Keratinocyte (primary cell): ENCODE results near the gene SCFD2. TPM values are rescaled to one million over a fixed set of nuclear protein-coding genes. Genes with fewer than 3 reads are reported as not detected.

Experiments used
- DNase-seq: peaks from one replicate; pipeline ENCODE4 v3.0.0-alpha.2; 2011; ENCODE audit warnings: low read depth, missing footprints, low spot score
- FAIRE-seq: peaks from 2 replicates; lab custom pipeline; 2011; peaks lifted over from hg19 to GRCh38; lab: Jason Lieb, UNC
- H2AFZ ChIP-seq: 2 replicates; pipeline ENCODE4 v1.6.0; 2012; ENCODE audit warnings: low read length, control low read depth, inconsistent platforms; ENCODE audit not compliant: control insufficient read depth
- H3K27ac ChIP-seq: 2 replicates; pipeline ENCODE4 v1.5.1; 2011; ENCODE audit warnings: low read length; ENCODE audit not compliant: control insufficient read depth, insufficient read depth
- H3K27me3 ChIP-seq: 3 replicates; pipeline ENCODE4 v1.6.0; 2011; ENCODE audit warnings: low read length; ENCODE audit not compliant: control insufficient read depth, insufficient read depth; ENCODE audit errors: extremely low read depth
- H3K36me3 ChIP-seq, 2 experiments: 2 replicates in 1 of 2; 3 replicates in 1 of 2; pipeline ENCODE4 v1.5.1; 2011; ENCODE audit warnings: low read length in 2 of 2, mild to moderate bottlenecking in 1 of 2; ENCODE audit not compliant: control insufficient read depth in 2 of 2, insufficient read depth in 2 of 2; ENCODE audit errors: extremely low read depth in 1 of 2
- H3K4me1 ChIP-seq: 3 replicates; pipeline ENCODE4 v1.5.1; 2011; ENCODE audit warnings: low read length; ENCODE audit not compliant: control insufficient read depth, insufficient read depth; ENCODE audit errors: extremely low read depth
- H3K4me2 ChIP-seq: 3 replicates; pipeline ENCODE4 v1.6.0; 2011; ENCODE audit warnings: low read depth, low read length; ENCODE audit not compliant: control insufficient read depth, insufficient read depth; ENCODE audit errors: extremely low read depth
- H3K4me3 ChIP-seq, 3 experiments: fragments of 200-600 bp in 1 of 3; sonication (generic) in 1 of 3; 2 replicates in 2 of 3; 3 replicates in 1 of 3; pipeline ENCODE4 v1.5.1; 2011 to 2016; ENCODE audit warnings: low read length in 3 of 3, mild to moderate bottlenecking in 3 of 3, control low read depth in 2 of 3, inconsistent platforms in 1 of 3, low read depth in 1 of 3, mixed read lengths in 1 of 3, mixed run types in 1 of 3, moderate library complexity in 1 of 3; ENCODE audit not compliant: control insufficient read depth in 2 of 3, insufficient read depth in 2 of 3; ENCODE audit errors: extremely low read depth in 1 of 3
- H3K79me2 ChIP-seq: 2 replicates; pipeline ENCODE4 v1.6.0; 2012; ENCODE audit warnings: low read length; ENCODE audit not compliant: control insufficient read depth, insufficient read depth
- H3K9ac ChIP-seq: 3 replicates; pipeline ENCODE4 v1.6.0; 2011; ENCODE audit warnings: low read length; ENCODE audit not compliant: control insufficient read depth, insufficient read depth; ENCODE audit errors: extremely low read depth
- H3K9me1 ChIP-seq: 3 replicates; pipeline ENCODE4 v1.6.0; 2011; ENCODE audit warnings: low read length; ENCODE audit not compliant: control insufficient read depth, insufficient read depth; ENCODE audit errors: extremely low read depth
- H3K9me3 ChIP-seq: 2 replicates; pipeline ENCODE4 v1.5.1; 2012; ENCODE audit warnings: low read depth, low read length; ENCODE audit not compliant: control insufficient read depth
- H4K20me1 ChIP-seq: 3 replicates; pipeline ENCODE4 v1.6.0; 2011; ENCODE audit warnings: low read length; ENCODE audit not compliant: control insufficient read depth, insufficient read depth; ENCODE audit errors: extremely low read depth
- EZH2 ChIP-seq: IDR thresholded peaks from one replicate; pipeline ENCODE4 v1.6.1; 2012; ENCODE audit warnings: inconsistent platforms, mild to moderate bottlenecking, low read length, moderate library complexity
- dilution Hi-C: fragments of 300-500 bp; cut with MboI; formaldehyde crosslinking; loops from one replicate; pipeline ENCODE4 v1.7.0; 2020; ENCODE audit warnings: low sequenced_read_pairs; ENCODE audit not compliant: extremely low pct_ligation_motif_present
- polyA plus RNA-seq, 5 experiments: library from polyadenylated mRNA; depleted of rRNA in 3 of 5; stranded (reverse) in 3 of 5; stranded (forward) in 1 of 5; unstranded in 1 of 5; fragments of >200 nt; gene quantifications; 1 replicate in 1 of 5; 2 replicates in 3 of 5; 3 replicates in 1 of 5; pipeline versions ENCODE4 v1.2.1 to v1.2.3, GENCODE V29; 2011 to 2012; ENCODE audit warnings: missing spikeins in 2 of 5, low read depth in 1 of 5, low replicate concordance in 1 of 5
- TF ChIP-seq, protein P1 (sequence below), 3 experiments: IDR thresholded peaks in 1 of 3; conservative IDR thresholded peaks in 1 of 3; optimal IDR thresholded peaks in 1 of 3; 2 replicates in 2 of 3; 3 replicates in 1 of 3; pipeline versions ENCODE3 to v1.5.1; 2011; ENCODE audit warnings: low read length in 3 of 3, mild to moderate bottlenecking in 3 of 3, moderate library complexity in 2 of 3, control low read depth in 1 of 3, inconsistent platforms in 1 of 3; ENCODE audit not compliant: insufficient read depth in 2 of 3; ENCODE audit errors: extremely low read depth in 1 of 3

SCFD2 gene
- polyA plus RNA-seq, 1 donor (not counting 4 experiments of a cell fraction or from before 2014, with no cell fraction given): 13.9 TPM

DNA sequence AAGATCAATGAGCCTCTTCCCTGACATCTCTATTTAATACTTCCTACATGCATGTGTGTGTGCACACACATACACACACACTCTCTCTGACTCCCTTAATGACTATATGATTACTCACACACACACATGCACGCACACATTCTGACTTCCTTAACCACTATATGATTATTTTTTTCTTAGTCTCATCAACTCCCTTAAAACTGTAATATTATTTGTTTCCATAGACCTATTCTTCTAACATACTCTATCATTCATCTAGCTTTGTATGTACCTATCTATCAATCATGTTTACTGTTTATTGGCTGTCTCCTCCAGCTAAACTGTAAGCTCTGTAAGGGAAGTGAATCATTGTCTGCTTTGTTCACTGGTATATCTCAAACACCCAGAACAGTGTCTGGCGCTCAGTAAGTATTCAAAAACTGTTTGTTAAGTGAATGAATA lies 267.2 kb downstream of the SCFD2 start:
- Histone ChIP-seq H3K9ac (no peak overlapping the region), H3K4me1 (peaks cover 31% of the 10 kb centered on the region), H4K20me1 (no peaks in the 10 kb centered on the region), H3K79me2 (no peaks in the 10 kb centered on the region), H3K27ac (peak overlapping the region; percentile 61), H3K27me3 (no peaks in the 10 kb centered on the region), H3K4me2 (peak overlapping the region; percentile 52), H3K36me3 (no peaks in the 10 kb centered on the region), H3K9me1 (no peaks in the 10 kb centered on the region), H3K4me3 (no peak overlapping the region), H3K9me3 (no peaks in the 10 kb centered on the region), H2AFZ (peak overlapping the region; percentile 45)
- no peak for TF ChIP-seq EZH2
- TF ChIP-seq, protein P1, sequence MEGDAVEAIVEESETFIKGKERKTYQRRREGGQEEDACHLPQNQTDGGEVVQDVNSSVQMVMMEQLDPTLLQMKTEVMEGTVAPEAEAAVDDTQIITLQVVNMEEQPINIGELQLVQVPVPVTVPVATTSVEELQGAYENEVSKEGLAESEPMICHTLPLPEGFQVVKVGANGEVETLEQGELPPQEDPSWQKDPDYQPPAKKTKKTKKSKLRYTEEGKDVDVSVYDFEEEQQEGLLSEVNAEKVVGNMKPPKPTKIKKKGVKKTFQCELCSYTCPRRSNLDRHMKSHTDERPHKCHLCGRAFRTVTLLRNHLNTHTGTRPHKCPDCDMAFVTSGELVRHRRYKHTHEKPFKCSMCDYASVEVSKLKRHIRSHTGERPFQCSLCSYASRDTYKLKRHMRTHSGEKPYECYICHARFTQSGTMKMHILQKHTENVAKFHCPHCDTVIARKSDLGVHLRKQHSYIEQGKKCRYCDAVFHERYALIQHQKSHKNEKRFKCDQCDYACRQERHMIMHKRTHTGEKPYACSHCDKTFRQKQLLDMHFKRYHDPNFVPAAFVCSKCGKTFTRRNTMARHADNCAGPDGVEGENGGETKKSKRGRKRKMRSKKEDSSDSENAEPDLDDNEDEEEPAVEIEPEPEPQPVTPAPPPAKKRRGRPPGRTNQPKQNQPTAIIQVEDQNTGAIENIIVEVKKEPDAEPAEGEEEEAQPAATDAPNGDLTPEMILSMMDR (optimal IDR thresholded peaks at IDR 0.05 in 1 of 3, IDR thresholded peaks at IDR 0.05 in 1 of 3, conservative IDR thresholded peaks at IDR 0.05 in 1 of 3; ENCODE audit: extremely low read depth in 1 of 3, insufficient read depth in 2 of 3, low read length in 3 of 3): no peak
- DNase-seq (peak; percentile 45), FAIRE-seq (peak; percentile 65)
- dilution Hi-C loops: no loop called here

DNA sequence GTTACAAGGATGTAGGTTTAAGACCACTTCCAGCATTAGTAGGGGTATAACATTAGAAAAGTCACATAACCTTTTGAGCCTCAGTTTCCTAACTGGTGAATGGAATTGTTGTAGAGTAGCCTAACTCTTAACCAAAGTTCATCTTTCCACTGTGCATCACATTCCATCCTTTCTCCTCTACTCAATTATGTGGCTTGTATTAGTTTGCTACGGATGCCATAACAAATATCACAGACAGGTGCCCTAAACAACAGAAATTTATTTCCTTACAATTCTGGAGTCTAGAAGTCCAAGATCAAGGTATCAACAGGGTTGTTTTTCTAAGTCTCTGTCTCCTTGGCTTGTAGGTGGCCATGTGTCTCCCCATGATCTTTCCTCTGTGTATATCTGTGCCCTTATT lies 271.8 kb downstream of the SCFD2 start:
- Histone ChIP-seq H3K4me3 (no peak overlapping the region), H3K9me3 (no peaks in the 10 kb centered on the region), H3K4me1 (peaks cover 7% of the 10 kb centered on the region), H3K27me3 (no peaks in the 10 kb centered on the region), H3K9ac (no peak overlapping the region), H4K20me1 (no peaks in the 10 kb centered on the region), H3K36me3 (no peaks in the 10 kb centered on the region), H3K79me2 (no peaks in the 10 kb centered on the region), H3K9me1 (no peaks in the 10 kb centered on the region), H3K27ac (no peak overlapping the region), H2AFZ (no peak overlapping the region), H3K4me2 (no peak overlapping the region)
- dilution Hi-C loops: no loop called here
- no peak for TF ChIP-seq EZH2
- TF ChIP-seq, protein P1 (optimal IDR thresholded peaks at IDR 0.05 in 1 of 3, IDR thresholded peaks at IDR 0.05 in 1 of 3, conservative IDR thresholded peaks at IDR 0.05 in 1 of 3; ENCODE audit: extremely low read depth in 1 of 3, insufficient read depth in 2 of 3, low read length in 3 of 3): no peak
- FAIRE-seq (no peak), DNase-seq (no peak)
